GM21576 (cell line): ENCODE results near the gene TBC1D20.
"Not testable (repeated sequence)": the region's sequence is repeated elsewhere in the genome, so short reads cannot be mapped to it uniquely, and the experiment has no call there.

Experiments used
- ATAC-seq: cut with Tn5 transposase; IDR thresholded peaks from one replicate; pipeline ENCODE4 v1.9.1; 2021; ENCODE audit warnings: mild to moderate bottlenecking, moderate library complexity; ENCODE audit not compliant: unreplicated experiment

TBC1D20 gene, protein sequence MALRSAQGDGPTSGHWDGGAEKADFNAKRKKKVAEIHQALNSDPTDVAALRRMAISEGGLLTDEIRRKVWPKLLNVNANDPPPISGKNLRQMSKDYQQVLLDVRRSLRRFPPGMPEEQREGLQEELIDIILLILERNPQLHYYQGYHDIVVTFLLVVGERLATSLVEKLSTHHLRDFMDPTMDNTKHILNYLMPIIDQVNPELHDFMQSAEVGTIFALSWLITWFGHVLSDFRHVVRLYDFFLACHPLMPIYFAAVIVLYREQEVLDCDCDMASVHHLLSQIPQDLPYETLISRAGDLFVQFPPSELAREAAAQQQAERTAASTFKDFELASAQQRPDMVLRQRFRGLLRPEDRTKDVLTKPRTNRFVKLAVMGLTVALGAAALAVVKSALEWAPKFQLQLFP

DNA sequence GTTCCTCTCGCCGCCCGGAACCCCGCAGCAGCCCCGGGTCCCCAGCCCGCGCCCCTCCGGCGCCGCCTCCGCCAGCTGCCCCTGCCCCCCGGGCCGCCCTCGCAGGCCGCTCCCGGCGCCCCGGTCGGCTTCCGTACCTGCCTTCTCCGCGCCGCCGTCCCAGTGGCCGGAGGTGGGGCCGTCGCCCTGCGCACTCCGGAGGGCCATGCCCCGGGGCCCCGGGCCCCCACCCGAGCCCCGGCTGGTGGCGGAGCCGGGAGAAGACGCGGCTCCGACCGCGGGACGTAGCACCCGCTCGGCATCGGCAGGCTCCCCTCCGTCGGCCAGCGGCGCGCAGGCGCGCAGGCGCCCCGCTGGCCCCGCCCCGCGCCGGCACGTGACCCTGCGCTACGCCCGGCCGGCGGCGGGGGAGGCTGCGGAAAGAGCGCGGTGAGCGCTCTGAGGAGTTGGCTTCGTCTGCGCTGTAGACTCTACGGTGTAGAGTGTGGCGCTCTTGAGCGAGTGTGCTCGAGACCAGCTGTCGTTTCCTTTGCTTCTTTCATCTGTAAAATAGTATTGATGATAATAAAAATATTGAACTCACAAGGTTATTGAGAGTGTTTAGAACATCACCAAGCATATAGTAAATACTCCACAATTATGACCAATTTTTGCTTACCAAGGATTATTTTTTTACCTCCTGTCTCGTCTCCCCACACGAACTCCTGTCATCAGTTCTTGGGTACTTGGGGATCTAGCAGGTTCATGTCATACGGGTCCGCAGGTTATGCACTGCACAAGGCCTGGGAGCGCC lies at the start of gene TBC1D20:
TBC1D20 (minus strand) TSS at position 335 of the 793 bp plus-strand sequence; CDS start at position 207, 128 bp downstream.
- ATAC-seq: peak; percentile 91

DNA sequence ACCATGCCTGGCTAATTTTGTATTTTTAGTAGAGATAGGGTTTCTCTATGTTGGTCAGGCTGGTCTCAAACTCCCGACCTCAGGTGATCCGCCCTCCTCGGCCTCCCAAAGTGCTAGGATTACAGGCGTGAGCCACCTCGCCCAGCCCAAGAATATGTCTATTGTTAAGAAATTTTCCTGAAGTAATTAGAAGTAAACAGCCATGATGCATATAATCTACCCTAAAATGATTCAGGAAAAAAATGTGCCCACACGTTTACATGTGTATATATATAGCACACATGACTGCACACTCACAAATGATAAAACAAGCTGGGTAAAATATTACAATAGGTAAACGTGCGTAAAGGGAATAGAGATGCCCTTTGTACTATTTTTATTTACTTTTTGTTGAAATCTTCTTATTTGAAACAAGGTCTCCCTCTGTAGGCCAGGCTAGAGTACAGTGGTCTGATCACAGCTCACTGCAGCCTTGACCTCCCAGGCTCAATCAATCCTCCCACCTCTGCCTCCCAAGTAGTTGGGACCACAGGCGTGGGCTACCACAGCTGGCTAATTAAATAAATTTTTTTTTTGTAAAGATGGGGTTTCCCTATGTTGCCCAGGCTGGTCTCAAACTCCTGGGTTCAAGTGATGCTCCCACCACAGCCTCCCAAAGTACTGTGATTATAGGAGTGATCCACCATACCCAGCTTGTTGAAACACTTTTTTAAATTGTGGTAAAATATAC lies 48.2 kb upstream of the TBC1D20 start:
- ATAC-seq: not testable (repeated sequence)

DNA sequence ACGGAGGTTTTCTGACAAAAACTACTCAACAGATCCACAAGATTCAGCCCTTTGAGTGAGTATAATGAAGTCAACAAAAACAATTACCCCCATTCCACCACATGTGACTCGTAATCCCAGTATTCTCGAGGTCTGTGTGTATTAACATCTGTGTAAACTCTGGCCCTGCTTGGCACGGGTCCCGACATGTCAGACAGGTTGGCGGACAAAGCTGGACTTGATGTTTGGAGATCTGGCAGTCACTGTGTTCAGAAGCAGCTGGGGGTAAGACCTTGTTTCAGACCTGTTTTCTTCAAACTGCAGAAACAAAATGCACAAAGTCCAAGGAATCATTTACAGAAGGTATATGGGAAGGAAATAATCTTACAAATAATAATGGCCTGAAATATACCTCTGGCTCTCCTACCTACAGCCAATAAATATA lies 46.0 kb upstream of the TBC1D20 start:
- not testable (repeated sequence) for ATAC-seq

DNA sequence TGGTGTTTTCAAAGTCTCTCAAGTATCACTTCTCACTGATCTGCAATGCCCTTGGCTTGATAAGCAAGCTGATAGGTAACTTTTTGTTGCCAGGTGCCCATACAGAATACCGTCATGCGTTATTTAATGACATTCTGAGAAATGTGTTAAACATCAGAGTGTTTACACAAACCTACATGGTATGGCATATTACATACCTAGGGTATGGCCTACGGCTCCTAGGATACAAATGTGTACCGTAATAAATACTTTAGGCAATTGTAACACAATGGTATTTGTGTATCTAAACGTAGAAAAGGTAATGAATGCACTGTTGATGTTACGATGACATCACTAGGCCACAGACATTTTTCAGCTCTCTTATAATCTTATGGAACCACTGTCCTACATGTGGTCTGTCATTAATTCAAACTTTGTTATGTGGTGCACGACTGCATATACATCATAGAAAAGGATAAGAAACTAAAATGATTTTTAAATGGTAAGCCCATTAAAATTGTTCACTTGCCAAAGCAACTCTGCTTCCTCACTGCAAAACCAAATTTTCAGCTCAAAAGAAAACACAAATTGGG lies 45.5 kb upstream of the TBC1D20 start:
- ATAC-seq: no peak

DNA sequence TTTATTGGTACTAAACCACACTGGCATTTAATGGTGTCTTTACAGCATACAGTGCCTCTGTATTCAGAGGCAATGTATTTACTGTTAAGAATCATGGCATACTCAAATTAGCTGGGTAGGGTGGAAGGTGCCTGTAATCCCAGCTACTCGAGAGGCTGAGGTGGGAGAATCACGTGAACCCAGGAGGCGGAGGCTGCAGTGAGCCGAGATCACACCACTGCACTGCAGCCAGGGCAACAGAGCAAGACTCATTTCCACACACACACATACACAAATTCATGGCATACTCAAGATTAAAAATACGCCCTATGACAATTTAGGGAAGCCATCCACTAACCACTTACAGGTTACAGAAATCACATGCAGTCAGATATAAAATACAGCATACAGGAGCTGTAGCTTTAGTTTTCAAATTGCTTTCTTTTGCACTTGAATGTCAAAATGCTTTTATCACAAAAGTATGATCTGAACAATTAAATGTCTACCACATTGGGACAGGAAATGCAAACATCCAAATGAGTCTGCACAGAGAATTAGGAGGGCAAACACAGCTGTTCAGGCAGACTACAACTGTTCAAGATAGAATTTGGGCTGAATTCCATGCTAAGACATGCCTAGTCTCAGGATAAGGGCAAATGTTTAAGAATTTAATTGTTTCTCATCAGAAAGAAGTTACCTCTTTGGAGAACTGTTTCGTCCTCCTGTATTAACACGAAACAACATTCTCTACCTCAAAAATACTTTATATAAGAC lies 44.8 kb upstream of the TBC1D20 start:
- ATAC-seq: no peak

DNA sequence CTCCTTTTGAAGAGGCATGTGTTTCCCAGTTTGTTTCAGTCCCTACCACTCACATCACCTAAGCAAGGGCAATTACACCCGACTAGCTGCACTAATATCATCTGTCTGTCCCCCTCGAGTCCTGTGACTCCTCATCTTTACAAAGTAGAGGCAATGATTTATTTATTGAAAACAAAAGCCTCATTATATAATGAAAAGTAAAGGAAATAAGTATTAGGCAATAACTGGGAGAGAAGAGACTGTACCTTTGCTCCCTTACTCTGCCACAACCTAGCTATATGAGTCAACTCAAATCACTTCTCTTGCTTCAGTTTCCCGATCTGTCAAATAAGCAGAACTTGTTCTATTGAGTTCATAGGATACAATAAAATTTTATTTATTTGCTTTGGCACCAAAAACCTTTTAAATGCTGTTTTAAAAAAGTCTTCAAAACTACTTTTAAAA lies 42.3 kb upstream of the TBC1D20 start:
- ATAC-seq: no peak

DNA sequence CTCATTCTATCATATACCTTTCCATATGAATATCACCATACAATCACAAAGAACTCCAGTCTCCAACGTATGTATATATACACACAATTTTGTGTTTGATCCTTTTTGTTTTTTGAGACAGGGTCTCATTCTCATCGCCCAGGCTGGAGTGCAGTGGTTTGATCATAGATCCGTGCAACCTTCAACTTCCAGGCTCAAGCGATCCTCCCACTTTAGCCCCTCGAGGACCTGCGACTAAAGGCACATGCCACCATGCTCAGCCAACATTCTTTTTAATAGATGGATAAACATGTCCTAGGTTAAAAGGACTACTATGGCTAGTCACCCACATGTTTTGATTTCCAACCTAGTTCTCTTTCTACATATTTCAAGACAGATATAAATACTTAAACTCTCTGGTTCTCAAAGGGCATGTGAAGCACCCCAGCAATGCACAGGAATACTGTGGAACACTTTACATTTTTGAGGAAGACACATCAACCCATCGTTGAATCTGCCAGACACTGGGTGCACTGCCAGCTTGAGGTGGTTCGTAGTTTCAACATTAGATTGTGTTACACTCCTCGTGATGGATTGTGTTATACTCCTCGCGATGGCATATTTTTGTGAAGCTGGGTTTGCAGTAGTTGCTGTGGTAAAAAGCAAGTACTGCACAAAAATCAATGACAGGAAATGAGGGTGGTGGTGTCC lies 40.9 kb upstream of the TBC1D20 start:
- ATAC-seq: no peak

DNA sequence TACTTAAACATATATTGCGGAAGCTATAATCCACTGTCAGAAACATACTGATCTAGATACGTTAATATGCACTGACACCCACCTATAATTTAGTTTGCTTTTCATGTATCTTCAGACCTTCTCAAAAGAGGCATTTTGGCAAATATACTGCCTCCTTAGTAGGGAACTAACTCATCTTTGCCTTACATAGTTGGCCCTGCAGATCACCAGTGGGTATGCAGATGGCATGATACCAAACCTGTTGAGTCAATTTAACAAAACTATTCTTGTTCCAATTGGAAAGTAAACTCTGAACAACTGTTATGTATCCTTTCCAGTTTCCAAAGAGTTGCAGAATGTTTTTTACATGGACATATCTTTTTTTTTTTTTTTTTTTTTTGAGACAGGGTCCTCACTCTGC lies 35.6 kb upstream of the TBC1D20 start:
- ATAC-seq: no peak

DNA sequence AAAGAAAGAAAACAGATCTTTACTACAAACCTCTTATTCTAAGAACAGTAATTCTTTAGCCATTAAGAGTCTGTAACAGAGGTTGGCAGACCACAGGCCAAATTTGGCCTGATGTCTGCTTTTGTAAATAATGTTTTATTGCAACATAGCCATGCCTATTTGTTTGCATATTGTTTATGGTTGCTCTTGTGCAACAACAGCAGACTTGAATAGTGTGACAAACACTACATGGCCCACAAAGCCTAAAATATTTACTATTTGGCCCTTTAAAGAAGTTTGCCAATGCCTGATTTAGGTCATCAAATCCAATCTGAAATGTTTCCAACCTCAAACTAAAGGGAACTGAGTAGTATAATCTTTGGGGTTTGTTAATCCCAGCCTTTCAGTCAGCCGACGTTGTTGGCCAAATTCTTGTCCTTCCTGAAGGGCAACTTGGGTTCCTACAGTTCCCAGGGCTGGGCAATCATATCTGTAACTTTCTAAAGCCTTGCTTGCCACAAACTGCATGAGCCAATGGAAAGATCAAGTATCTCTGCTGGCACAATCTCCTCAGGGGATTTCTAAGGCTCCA lies 33.9 kb upstream of the TBC1D20 start:
- ATAC-seq: no peak

DNA sequence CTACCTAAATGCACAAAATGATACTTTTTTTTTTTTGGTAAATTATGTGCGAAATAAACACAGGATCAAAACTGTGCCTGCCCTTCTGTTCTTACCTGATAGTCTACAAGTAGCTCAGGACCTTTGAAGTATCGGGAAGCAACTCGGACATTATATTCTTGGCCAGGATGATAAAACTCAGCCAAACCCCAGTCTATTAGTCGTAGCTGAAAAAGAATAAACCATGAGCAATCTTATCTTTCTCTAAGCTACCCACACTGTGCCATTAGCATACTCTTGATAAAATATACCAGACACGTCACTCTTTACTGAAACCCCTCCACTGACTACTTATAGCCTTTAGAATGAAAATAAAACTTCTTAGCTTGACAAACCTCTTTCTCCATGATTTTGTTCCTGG lies 29.8 kb upstream of the TBC1D20 start:
- ATAC-seq: no peak

DNA sequence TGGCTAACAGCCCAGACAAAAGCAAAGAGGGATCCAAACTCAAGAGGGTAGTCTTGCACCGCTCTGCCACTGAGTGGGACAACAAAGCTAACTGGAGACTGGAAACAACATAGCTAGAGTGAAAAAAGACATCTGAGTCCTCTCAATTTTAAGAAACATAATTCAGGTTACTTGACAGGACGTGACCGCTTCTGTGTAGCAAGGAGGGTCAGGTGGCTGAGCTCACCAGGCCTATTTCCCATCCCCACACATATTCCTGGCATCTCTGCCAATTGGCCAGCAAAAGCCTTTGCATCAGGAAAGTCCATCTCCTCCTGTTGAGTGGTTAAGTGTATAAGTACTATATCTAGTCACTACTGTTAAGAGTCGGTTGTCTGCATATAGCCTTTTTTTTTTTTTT lies 25.3 kb upstream of the TBC1D20 start:
- ATAC-seq: no peak

DNA sequence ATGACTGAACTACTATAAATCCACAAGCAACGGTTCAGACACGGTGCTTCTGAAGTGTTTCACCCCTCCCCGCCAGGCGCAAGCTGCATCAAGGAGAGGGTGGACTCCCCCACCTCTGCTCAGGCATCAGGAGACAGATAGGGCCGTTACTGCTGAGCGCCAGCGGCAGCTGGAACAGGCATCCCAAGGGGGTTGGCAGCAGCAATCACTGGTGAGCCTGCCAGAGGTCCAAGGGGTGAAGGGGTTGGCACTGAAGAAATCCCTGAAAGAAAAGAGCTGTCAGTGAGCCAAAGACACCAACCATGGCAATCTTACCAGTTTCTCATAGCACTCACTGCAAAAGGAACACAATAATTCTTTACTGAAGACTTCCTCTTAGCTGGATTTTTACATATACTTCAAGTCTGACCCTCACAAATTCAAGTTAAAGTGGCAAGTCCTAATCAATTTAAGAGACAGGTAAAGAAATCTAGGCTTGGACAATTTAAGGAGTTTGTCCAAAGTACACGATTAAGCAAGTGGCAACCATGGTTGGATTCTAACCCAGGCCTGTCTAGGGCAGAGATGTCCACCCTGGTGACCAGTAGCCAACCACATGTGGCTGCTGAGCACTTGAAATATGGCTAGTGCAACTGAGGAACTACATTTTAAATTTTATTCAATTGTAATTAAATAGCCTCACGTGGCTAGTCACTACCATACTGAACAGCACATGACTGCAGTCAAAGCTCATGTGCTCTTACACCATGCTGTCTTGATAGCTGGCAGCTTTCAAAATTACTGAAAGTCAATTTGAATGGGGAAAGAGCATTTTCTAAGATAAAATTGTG lies 21.7 kb upstream of the TBC1D20 start:
- ATAC-seq: no peak

DNA sequence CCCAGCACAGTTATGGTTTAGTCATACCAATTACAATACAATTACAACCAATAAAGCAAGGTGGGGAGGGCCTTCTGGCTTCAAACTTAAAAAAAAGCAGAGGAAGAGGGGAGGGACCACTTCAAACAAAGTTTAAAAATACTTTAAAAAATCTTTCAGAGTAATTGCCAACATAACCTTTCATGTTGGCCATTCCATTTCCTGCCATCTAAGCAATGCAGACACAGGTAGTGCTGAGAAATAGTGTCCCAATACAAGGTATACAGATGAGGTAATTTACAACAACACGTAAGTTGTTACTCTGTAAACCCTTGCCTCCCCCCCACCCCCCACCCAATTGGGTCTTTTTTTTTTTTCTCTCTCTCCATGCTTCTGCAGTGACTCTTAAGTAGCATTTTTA lies 18.8 kb upstream of the TBC1D20 start:
- no peak for ATAC-seq

DNA sequence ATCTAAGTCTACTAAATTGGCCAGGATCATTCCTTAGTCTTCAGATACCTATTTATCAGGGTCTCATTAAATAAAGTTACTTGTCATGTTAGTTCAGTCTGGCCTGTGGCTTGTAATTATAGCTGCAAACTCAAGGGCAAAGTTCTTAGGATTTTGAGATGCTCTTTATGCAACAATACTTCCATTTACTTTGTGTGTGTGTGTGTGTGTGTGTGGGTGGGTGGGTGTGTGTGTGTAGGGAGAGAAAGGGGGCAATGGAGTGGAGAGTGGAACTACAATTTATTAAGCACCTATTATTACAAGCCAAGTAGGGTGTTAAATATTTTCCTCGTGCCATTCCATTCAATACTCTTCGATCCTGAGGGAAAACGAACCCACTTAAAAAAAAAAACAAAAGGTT lies 17.7 kb upstream of the TBC1D20 start:
- no peak for ATAC-seq

DNA sequence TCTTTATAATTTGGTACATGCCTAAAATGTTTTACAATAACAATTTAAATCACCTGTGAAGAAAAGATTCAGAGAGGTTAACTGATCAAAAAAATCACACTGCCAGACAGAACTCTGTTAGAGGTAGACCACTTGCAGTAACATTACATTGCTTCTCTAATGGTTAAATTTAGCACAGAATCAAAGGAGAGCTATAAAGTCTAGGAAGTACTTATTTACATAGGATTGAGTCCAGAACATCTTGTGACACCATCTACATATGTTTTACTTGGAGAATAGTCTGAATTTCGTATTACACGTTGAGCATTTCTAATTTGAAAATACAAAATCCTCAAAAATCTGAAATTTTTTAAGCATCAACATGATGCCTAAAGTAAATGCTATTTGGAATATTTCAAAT lies 17.2 kb upstream of the TBC1D20 start:
- no peak for ATAC-seq

DNA sequence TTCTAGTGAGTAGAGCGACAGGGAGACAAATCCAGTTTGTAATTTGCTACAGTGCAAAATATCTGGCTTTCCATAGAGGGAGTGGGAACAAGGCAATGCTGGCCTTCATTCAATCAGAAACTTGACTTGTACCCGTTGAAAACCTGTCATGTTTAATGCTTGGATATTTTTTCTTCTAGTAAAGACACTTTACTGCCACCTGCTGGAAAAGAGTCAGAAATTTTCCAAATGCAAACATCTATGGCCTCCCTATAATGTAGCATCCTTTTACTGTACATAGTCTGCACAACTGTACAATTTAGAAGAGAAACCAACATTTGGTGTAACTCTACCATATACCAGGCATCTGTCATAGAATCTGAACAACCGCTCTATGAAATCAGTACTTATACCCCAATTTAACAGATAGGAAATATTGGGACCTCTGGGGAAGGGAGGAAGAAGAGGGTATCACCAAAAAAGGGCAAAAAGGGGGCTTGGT lies 16.7 kb upstream of the TBC1D20 start:
- no peak for ATAC-seq

DNA sequence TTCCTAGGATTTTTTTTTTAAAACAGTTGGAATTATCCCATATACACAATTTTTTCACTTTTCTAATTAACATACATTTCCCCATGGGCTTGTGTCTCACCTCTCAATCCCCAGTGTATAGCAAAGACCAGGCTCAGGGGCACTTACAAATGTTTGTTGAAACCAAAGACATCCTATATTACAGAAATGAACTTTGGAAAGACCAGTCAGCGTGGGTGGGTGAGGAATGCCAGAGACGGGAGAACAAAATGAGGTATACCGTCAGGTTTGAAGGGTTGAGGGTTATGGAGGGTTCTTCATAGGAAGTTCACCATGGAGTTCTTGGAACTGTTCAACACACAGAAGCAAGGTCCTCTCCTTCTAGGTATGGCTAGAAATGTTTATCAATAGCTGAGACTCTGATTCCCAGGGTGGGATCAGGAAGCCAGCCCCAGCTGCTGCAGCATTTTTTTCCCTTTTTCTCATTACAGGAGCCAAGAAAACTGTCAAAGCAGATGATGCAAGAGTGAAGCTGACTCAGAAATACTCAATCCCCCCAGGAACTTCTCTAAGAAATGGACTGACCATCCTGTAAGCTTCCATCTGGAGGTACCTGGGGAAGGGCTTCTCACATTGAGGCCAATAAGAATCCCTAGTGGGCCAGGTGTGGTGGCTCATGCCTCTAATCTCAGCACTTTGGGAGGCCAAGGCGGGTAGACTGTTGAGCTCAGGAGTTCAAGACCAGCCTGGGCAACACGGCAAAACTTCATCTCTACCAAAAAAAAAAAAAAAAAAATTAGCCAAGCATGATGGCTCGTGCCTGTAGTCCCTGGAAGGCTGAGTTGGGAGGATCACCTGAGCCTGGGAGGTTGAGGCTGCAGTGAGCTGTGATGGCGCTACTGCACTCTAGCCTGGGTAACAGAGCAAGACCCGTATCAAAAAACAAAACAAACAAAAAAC lies 15.9 kb upstream of the TBC1D20 start:
- ATAC-seq: no peak
